ENCODE measurements around the gene ADAMTS17.
A peak's percentile ranks its signal among the peaks of the same experiment; 100 is the strongest.

The ADAMTS17 gene

GRCh38 chr15:100245855-100246254 lies 95.9 kb downstream of the ADAMTS17 start:
- no peak for DNase-seq

GRCh38 chr15:100245487-100245820 lies 96.3 kb downstream of the ADAMTS17 start:
- DNase-seq, result no peak

DNA sequence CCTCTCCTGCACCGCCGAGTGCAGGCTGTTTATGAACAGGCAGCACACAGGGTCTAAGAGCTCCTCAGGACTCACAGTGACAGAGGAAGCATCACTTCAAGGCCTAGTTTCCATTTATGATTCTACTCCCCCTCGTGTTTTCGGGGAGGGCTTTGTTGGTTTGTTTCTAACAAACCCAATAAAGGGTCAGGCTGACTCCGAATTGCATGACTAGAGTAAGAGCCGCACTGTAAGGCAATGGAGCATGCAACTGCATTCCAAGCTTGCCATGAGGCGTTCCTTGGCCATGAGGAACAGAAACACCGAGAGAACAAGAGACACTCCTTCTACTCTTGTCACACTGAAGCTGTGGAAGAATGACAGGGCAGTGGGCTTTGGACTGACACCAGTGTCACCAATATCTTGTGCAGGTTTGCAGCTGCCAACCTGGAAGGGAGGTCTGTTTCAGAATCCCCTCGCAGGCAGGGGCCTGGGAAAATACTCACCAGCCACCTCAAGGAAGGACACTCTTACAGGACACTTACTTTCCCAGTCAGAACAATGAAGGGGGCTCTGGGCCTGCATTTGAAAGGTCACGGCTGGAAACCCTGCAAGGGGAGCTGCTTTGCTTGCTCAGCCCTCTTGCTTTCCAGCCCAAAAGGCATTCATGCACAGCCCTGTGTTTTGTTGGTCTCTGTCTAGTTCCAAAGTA lies 96.8 kb downstream of the ADAMTS17 start:
- no peak for DNase-seq

GRCh38 chr15:100242989-100243388 lies 98.8 kb downstream of the ADAMTS17 start:
- DNase-seq, result no peak

- peak in 1 of 3 experiments; percentile 8 for DNase-seq
Observed at GRCh38 chr15:100241572-100242482, 99.9 kb downstream of the ADAMTS17 start.

DNA sequence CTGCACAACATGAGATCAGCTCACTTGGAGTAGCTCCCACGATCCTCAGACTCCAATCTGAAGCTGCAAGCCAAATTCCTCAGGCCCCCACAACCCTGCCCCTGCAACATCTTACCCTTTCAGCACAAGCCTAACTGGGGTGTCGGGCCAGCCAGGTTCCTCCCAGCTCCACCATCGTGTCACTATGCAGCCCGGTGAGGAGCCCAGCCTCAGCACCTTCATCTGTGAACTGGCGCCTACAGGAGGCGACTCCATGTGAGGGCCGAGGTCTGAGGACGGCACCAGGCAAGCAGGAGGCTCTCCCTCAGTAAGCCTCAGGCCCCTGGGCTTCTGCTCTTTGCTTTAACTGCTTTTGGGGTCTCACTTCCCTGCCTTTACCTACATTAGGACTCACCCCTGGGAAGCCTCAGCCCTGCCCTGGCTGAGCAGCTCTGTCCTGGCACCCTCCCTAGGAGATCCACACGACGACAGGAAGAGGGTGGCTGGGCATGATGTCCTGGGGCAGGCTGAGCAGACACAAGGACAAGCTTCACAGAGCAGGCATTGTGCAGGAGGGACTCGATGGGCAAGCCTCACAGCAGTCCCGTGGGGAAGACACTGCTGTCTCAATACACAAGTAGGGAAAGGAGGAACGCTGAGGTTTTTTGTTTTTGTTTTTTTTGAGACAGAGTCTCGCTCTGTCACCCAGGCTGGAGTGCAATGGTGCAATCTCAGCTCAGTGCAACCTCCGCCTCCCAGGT lies 104.6 kb downstream of the ADAMTS17 start:
- no peak for DNase-seq

GRCh38 chr15:100235030-100235617 lies 106.7 kb downstream of the ADAMTS17 start:
- no peak for DNase-seq

GRCh38 chr15:100234158-100235029 lies 107.4 kb downstream of the ADAMTS17 start:
- no peak for DNase-seq

DNA sequence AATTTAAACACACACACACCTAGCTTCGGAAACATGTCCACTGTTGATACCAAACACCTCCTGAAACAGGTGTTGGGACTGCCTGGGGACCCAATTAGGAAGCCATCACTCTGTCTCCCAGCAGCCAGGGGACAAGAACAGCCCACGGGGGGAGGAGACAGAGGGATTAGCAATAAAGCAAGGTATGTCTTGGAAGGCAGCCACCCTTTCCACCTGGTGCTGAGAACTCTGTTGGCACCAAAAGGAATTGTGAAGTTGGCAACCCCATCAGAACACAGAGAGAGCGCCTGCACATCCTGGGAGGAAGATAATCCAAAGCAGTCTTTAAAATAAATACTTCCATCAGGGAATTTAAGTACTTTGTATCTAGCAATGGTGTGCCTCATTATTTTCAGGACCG lies 111.0 kb downstream of the ADAMTS17 start:
- DNase-seq, result no peak

DNA sequence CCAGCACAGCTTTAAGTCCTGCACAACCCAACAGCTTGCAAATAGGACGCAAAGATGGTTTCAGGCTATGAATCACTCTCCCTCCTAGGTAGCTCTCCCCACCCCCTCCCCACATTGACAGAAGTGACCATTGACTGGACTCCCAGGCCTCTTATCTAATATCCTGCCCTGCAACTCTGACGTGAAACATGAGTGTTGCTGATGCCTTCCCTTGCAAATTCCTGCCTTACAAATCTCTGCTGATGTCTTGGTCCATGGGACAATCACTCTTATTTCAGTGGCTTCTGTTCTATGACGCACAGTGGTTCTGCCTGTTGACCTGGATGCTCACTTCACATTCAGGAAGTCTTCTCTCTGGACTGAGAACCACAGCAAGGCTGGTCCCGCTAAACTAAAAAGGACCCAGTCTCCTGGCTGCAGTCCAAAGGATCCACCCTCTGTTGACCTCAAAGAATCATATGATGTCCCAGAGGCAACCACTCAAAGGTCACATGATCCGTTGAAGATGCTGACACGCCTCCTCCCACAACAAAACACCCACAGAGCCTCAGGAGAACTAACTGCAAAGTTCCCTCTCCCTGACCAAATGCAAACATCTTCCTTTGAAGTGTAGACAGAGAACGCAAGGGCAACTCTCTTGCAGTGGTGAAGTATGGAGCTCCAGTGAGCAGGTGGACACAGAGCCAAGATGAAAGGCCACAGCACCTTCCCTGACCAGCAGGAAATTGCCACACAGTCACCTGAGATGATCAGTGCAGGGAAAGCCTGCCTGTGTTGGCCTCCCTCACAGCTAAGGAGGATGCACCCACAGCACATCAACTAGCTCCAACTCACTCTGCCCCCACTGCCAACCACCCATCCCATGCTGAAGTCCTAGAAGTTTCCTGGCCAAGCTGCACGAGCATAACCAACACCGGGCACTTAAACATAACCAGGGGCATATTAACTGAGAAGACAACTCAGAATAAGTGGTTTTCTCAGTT lies 112.3 kb downstream of the ADAMTS17 start:
- DNase-seq, result no peak

DNA sequence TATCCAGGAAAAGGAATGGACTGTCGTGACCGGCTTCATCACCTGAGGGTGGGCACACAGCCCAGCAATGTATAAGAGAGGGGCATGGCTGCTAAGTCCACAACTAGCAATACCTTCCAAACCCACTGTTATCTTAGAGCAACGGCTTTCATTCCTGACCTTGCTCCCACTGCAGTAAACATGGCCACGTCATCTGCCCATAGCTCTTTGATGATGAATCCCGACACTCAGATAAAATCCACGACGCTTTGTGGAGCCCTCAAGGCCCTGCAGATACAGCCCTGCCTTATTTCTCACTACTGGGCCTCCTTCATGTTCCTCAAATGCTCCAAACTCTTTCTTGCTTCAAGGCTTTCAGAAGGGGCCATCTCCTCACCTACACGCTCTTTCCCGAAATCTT lies 114.0 kb downstream of the ADAMTS17 start:
- DNase-seq, result no peak

DNA sequence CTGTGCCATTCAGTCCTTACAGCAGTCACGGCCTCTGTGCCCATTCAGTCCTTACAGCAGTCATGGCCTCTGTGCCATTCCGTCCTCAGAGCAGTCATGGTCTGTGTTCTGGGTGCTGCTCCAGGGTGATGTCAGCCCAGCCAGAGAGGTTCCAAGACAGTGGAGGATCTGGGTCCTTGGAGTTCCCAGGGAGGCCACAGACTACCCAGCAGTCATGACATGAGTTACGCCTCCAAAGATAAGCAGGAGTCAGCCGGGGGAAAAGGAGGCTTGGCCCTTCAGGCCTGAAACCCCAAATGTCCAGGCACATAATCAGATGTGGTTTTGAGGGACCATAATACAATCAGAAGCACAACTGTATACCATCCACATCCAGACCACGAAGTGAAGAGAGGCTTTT lies 115.7 kb downstream of the ADAMTS17 start:
- DNase-seq, result no peak

DNA sequence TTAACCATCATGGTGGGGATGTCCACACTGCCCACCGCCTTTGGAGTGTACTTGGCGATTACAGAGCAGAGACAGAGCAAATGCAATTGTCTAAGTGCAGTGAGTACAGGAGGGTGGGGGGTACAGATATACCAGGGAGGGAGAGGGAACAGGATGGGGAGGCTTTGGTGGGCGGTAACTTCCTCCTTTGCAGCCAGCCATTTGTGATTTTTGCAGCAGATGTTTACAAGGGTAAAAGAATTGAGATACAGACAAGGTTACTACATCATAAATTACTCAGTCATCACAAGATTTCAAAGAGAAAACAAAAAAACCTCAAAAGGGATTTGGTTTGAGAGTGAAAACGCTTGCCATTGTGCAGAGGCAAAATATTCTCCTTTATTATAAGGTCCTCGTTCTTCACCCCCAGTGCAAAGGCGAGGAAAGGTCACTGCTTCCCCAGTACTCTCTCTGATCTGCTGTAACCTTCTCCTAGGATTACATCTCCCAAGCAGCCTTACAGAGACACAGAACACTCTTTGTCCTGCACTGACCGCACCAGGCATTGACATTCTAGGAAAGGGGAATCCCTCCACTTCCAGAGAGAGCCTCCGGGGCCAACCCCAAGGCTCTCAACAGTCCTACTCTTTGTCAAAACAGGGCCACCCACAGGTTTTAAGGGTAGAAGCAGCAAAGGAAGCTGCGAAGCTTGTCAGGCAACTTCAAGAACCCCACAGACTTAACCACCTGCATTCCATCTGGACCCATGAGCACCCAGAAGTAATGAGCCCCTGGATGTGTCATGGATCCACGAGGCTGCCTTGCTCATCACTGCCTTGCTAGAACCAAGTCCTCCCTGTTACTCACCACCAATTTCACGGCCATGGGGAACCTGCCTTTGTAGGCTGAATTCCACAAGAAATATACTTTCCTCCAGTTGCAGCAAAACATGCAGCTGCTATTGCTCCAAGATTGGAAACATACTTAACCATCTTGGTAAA lies 117.3 kb downstream of the ADAMTS17 start:
- no peak for DNase-seq

DNA sequence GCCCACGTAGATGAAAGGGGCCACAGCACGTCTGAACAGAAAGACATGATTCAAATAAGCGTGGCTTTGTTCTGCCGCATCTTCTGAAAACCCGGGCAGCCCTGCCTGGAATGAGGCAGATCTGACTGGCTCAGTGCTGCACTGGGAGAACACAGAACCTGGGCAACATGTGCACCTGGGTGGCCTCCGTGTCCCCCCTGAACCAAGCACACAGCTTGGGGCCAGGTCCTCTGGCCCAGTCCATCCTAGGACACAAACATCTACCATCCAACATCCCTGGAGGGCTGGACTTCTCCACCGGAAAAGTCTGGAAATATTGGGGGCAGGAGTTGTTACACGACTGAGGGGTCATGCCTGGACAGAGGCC lies 119.4 kb downstream of the ADAMTS17 start:
- DNase-seq, result no peak

DNA sequence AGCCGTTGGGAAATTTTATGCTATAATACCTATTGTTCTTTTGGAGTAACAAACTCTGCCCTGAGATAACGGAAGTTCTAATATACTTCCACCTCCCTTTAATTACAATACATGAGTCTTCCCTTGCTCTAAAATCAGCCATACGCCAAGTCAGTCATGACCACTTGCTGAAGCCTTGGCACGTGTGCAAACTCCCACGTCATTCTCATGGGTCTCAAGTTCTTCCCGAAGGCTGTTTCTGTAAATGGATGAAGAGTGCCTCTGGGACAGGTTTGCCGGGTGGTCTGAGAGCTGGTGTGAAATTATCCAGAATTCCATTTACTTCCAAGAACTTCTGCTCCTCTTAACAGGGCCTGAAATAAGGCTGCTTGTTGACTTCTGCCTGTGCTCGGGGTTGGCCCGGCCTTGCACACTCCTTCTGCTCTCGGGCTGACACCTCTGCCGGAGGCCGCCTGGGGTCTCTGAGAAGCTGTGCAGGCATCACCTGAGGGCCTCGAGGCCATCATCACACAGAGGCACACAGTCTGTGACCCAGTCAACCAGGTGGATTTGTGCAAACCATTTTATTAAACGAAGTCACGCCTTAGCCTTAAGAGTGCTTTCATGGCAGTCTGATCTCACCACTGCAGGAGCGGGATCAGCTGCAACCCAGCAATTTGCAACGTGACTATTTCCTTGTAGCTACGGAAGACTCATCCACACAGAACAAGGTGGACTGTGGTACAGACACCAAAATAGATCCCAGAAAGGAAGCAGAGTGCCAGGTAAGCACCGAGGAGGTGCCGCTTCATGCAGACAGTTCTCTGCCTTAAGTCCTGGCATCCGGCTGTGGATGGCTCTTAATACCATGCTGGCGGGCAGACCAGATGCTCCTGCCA lies 120.1 kb downstream of the ADAMTS17 start:
- no peak for DNase-seq

DNA sequence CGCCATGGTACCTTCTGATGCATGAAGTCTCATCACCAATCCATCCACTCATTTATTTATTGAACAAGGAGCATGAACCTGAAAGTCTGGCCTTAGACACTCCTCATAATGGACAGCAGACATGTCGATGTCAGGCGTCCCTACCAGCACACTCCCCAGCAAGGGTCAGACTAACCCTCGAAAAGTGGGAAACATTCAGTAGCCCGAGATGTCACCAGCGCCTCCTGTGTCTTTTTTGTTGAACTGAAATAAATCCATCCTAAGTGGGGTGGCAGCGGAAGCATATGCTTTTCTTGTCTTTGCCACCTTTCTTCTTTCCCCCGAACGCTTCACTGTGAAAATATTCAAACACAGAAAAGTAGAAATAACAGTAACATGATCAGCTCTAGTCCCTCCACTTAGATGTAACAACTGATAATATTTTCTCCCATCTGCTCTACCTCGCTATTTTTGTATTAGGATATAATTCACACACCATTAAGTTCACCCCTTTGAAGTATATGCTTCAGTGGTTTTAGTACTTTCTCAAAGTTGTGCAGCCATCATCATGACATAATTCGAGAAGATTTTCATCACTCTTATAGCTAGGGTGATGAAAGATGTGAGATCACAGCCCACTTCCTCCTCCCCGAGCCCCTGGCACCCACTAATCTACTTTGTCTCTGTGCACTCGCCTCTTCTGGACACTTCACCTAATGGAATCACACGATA lies 121.6 kb downstream of the ADAMTS17 start:
- DNase-seq, result no peak

DNA sequence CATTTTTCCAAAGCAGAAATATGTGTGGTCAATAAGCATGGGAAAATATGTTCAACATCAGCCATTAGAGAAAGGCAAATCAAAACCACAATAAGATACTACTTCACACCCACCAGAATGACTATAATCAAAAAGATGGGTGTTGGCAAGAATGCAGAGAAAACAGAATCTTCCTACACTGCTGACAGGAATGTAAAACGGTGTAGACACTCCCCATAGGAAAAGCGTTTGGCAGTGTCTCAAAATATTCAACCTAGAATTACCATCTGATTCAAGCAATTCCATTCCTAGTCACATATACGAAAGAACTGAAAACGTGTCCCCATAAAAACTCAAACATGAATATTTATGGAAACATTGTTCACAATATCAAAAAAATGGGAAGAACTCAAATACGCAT lies 123.3 kb downstream of the ADAMTS17 start:
- no peak for DNase-seq

- no peak for DNase-seq
Observed at GRCh38 chr15:100216182-100216581, 125.6 kb downstream of the ADAMTS17 start.

Data from NCI-H1417 (cell line).